Vagina (tissue), 2 donors: ENCODE results near the gene HAGHL. TPM values are rescaled to one million over a fixed set of nuclear protein-coding genes. Genes with fewer than 3 reads are reported as not detected.
A peak's percentile ranks its signal among the peaks of the same experiment; 100 is the strongest.

Source experiments
- DNase-seq, 2 donors: peaks; one replicate each; pipeline ENCODE4 v3.0.0-alpha.2; 2017; ENCODE audit errors: extremely low spot score in 2 of 2
- H3K27ac ChIP-seq: fragments of 200-600 bp; sonication (generic); one replicate; pipeline ENCODE4 v1.5.1; 2019
- H3K27me3 ChIP-seq: fragments of 200-600 bp; sonication (generic); one replicate; pipeline ENCODE4 v1.5.1; 2019
- H3K36me3 ChIP-seq, 2 donors: fragments of 200-600 bp; sonication (generic); one replicate each; pipeline ENCODE4 v1.5.1; 2017 to 2019
- H3K4me1 ChIP-seq: fragments of 200-600 bp; sonication (generic); one replicate; pipeline ENCODE4 v1.5.1; 2019
- H3K4me3 ChIP-seq, 2 donors: fragments of 200-600 bp; sonication (generic); 1 replicate in 1 of 2; 2 replicates in 1 of 2; pipeline ENCODE4 v1.5.1; 2016 to 2019
- H3K9me3 ChIP-seq: fragments of 200-600 bp; sonication (generic); one replicate; pipeline ENCODE4 v1.5.1; 2019
- CTCF ChIP-seq, 3 experiments: fragments of 450-650 bp in 2 of 3; fragments of 200-600 bp in 1 of 3; sonication (generic) in 1 of 3; IDR thresholded peaks; one replicate each; pipeline ENCODE4 v1.5.1; 2017 to 2019; ENCODE audit warnings: antibody characterized with exemption in 3 of 3, mild to moderate bottlenecking in 2 of 3, moderate library complexity in 2 of 3
- POLR2A ChIP-seq, 2 donors: fragments of 450-650 bp; IDR thresholded peaks; one replicate each; pipeline ENCODE4 v1.6.1; 2017; ENCODE audit warnings: antibody characterized with exemption in 2 of 2, mild to moderate bottlenecking in 2 of 2, moderate library complexity in 2 of 2
- POLR2AphosphoS5 ChIP-seq, 2 donors: sonication (generic); formaldehyde crosslinking; IDR thresholded peaks; one replicate each; pipeline ENCODE4 v1.9.0; 2017; ENCODE audit warnings: antibody characterized with exemption in 2 of 2, mild to moderate bottlenecking in 2 of 2, low read depth in 1 of 2; ENCODE audit not compliant: insufficient read depth in 1 of 2
- intact Hi-C: fragments of 100-400 bp; cut with DNase I; formaldehyde crosslinking; loops from one replicate; pipeline ENCODE4 v1.15.1; 2023
- total RNA-seq: library from RNA; depleted of rRNA; stranded (reverse); fragments of >200 nt; gene quantifications from one replicate; pipeline ENCODE4 v1.2.3, GENCODE V29; 2016

The HAGHL gene
- total RNA-seq, 1 donor from 2014 or later, result 5.2 TPM

GRCh38 chr16:706189-707061 is 20.5 kb upstream of the HAGHL start:
- Histone ChIP-seq H3K4me1 (peaks cover 11% of the 10 kb centered on the region), H3K27me3 (peaks cover 34% of the 10 kb centered on the region), H3K4me3 (peak overlapping the region in 1 of 2 donors; percentile 19), H3K9me3 (no peaks in the 10 kb centered on the region), H3K27ac (no peak overlapping the region), H3K36me3 (no peaks in the 10 kb centered on the region)
- TF ChIP-seq POLR2AphosphoS5 (IDR thresholded peaks at IDR 0.05; ENCODE audit: insufficient read depth in 1 of 2, low read depth in 1 of 2) (no peak), CTCF (IDR thresholded peaks at IDR 0.05) (no peak), POLR2A (IDR thresholded peaks at IDR 0.05) (no peak)
- intact Hi-C loops, result no loop called here
- no peak for DNase-seq

- Histone ChIP-seq H3K27me3 (peaks cover 28% of the 10 kb centered on the region), H3K4me3 (no peak overlapping the region), H3K9me3 (no peaks in the 10 kb centered on the region), H3K27ac (no peak overlapping the region), H3K36me3 (no peaks in the 10 kb centered on the region), H3K4me1 (peaks cover 11% of the 10 kb centered on the region)
- DNase-seq, result no peak
- intact Hi-C loops, result no loop called here
- no peak for TF ChIP-seq CTCF (IDR thresholded peaks at IDR 0.05)
- no peak for TF ChIP-seq POLR2AphosphoS5 (IDR thresholded peaks at IDR 0.05; ENCODE audit: insufficient read depth in 1 of 2, low read depth in 1 of 2)
- TF ChIP-seq POLR2A (IDR thresholded peaks at IDR 0.05), result no peak
Observed at GRCh38 chr16:707062-707538, 19.8 kb upstream of the HAGHL start.

- H3K4me3 ChIP-seq, result no peak overlapping the region
- intact Hi-C loops, result no loop called here
- H3K36me3 ChIP-seq, result no peaks in the 10 kb centered on the region
- H3K9me3 ChIP-seq, result no peaks in the 10 kb centered on the region
- TF ChIP-seq CTCF (IDR thresholded peaks at IDR 0.05) (no peak), POLR2A (IDR thresholded peaks at IDR 0.05) (no peak), POLR2AphosphoS5 (IDR thresholded peaks at IDR 0.05; ENCODE audit: insufficient read depth in 1 of 2, low read depth in 1 of 2) (no peak)
- no peak for DNase-seq
- peaks cover 11% of the 10 kb centered on the region for H3K4me1 ChIP-seq
- H3K27ac ChIP-seq, result no peak overlapping the region
- peaks cover 23% of the 10 kb centered on the region for H3K27me3 ChIP-seq
Observed at GRCh38 chr16:708019-708418, 18.9 kb upstream of the HAGHL start.

GRCh38 chr16:708959-709358 is 17.9 kb upstream of the HAGHL start:
- Histone ChIP-seq H3K9me3 (no peaks in the 10 kb centered on the region), H3K36me3 (no peaks in the 10 kb centered on the region), H3K27ac (no peak overlapping the region), H3K4me3 (no peak overlapping the region), H3K27me3 (peaks cover 20% of the 10 kb centered on the region), H3K4me1 (peaks cover 11% of the 10 kb centered on the region)
- DNase-seq, result no peak
- intact Hi-C loops, result no loop called here
- TF ChIP-seq POLR2A (IDR thresholded peaks at IDR 0.05) (no peak), POLR2AphosphoS5 (IDR thresholded peaks at IDR 0.05; ENCODE audit: insufficient read depth in 1 of 2, low read depth in 1 of 2) (no peak), CTCF (IDR thresholded peaks at IDR 0.05) (no peak)
